Endothelial cell of umbilical vein (primary cell): ENCODE measurements around the gene MYMX. TPM values are rescaled to one million over a fixed set of nuclear protein-coding genes. Genes with fewer than 3 reads are reported as not detected.

Source experiments
- BruUV-seq: library from RNA; stranded (reverse); fragments of 400-500 nt; replicated peaks from 2 replicates; lab custom pipeline; 2021; lab: Mats Ljungman, UMichigan
- CTCF ChIA-PET: fragments of 300-600, 350-600 bp; sonication (Branson Sonifier 250); formaldehyde crosslinking; loops from one replicate; lab custom pipeline; 2021; ENCODE audit warnings: antibody characterized with exemption, inconsistent platforms; lab: Charles Lee
- POLR2A ChIA-PET: fragments of 300-600, 350-600 bp; sonication (Branson Sonifier 250); formaldehyde crosslinking; loops from one replicate; lab custom pipeline; 2021; ENCODE audit warnings: antibody characterized with exemption, inconsistent platforms; lab: Charles Lee
- DNase-seq: peaks from one replicate; pipeline ENCODE4 v3.0.0-alpha.2; 2011; ENCODE audit warnings: low read depth, low spot score
- FAIRE-seq: peaks from 2 replicates; lab custom pipeline; 2011; peaks lifted over from hg19 to GRCh38; lab: Jason Lieb, UNC
- H2AFZ ChIP-seq: 2 replicates; pipeline ENCODE4 v1.6.0; 2012; ENCODE audit warnings: low read depth, low read length, control low read depth, inconsistent platforms
- H3K27ac ChIP-seq: 2 replicates; pipeline ENCODE4 v1.5.1; 2011; ENCODE audit warnings: low read depth, mild to moderate bottlenecking, control low read depth, low read length, moderate library complexity; ENCODE audit not compliant: insufficient read depth
- H3K27me3 ChIP-seq, 2 experiments: 2 replicates each; pipeline versions ENCODE4 v1.6.0 to v1.6.1; 2011; ENCODE audit warnings: low read length in 2 of 2, mixed read lengths in 1 of 2; ENCODE audit not compliant: control insufficient read depth in 2 of 2, insufficient read depth in 2 of 2
- H3K36me3 ChIP-seq, 2 experiments: 2 replicates in 1 of 2; 3 replicates in 1 of 2; pipeline ENCODE4 v1.5.1; 2011; ENCODE audit warnings: low read length in 2 of 2, mild to moderate bottlenecking in 1 of 2, moderate library complexity in 1 of 2; ENCODE audit not compliant: control insufficient read depth in 2 of 2, insufficient read depth in 2 of 2; ENCODE audit errors: extremely low read depth in 1 of 2
- H3K4me1 ChIP-seq: 3 replicates; pipeline ENCODE4 v1.5.1; 2011; ENCODE audit warnings: mild to moderate bottlenecking, low read length; ENCODE audit not compliant: control insufficient read depth, insufficient read depth; ENCODE audit errors: extremely low read depth
- H3K4me2 ChIP-seq: 2 replicates; pipeline ENCODE4 v1.6.1; 2011; ENCODE audit warnings: low read length, control low read depth, mixed read lengths; ENCODE audit not compliant: insufficient read depth
- H3K4me3 ChIP-seq, 3 experiments: fragments of 200-600 bp in 1 of 3; sonication (generic), shearing (Covaris generic) in 1 of 3; replicated peaks in 1 of 3; 2 replicates each; pipeline ENCODE4 v1.5.1; 2011 to 2016; ENCODE audit warnings: control low read depth in 3 of 3, low read length in 3 of 3, mild to moderate bottlenecking in 2 of 3, inconsistent platforms in 1 of 3, low read depth in 1 of 3, moderate library complexity in 1 of 3; ENCODE audit not compliant: insufficient read depth in 1 of 3
- H3K79me2 ChIP-seq: 2 replicates; pipeline ENCODE4 v1.6.0; 2012; ENCODE audit warnings: low read length, inconsistent platforms; ENCODE audit not compliant: control insufficient read depth, insufficient read depth
- H3K9ac ChIP-seq: replicated peaks from 2 replicates; pipeline ENCODE3; 2011; ENCODE audit warnings: low read length, control low read depth; ENCODE audit not compliant: insufficient read depth; ENCODE audit errors: extremely low read depth
- H3K9me1 ChIP-seq: replicated peaks from 3 replicates; pipeline ENCODE4 v1.6.0; 2011; ENCODE audit warnings: mild to moderate bottlenecking, low read length; ENCODE audit not compliant: control insufficient read depth, insufficient read depth; ENCODE audit errors: extremely low read depth
- H3K9me3 ChIP-seq: replicated peaks from 2 replicates; pipeline ENCODE4 v1.5.1; 2012; ENCODE audit warnings: low read length, inconsistent platforms; ENCODE audit not compliant: control insufficient read depth, insufficient read depth
- H4K20me1 ChIP-seq: replicated peaks from 2 replicates; pipeline ENCODE3; 2011; ENCODE audit warnings: mild to moderate bottlenecking, low read length; ENCODE audit not compliant: control insufficient read depth, insufficient read depth; ENCODE audit errors: extremely low read depth
- EZH2 ChIP-seq: IDR thresholded peaks from 2 replicates; pipeline ENCODE4 v1.6.1; 2012; ENCODE audit warnings: borderline replicate concordance, low read depth, mild to moderate bottlenecking, moderate library complexity, low read length, inconsistent platforms; ENCODE audit not compliant: severe bottlenecking
- FOS ChIP-seq: IDR thresholded peaks from 2 replicates; pipeline ENCODE4 v1.6.1; 2011; ENCODE audit warnings: mild to moderate bottlenecking, low read length, moderate library complexity, borderline replicate concordance; ENCODE audit not compliant: insufficient read depth
- GATA2 ChIP-seq: IDR thresholded peaks from 2 replicates; pipeline ENCODE4 v1.7.0; 2011; ENCODE audit warnings: low read depth, mild to moderate bottlenecking, moderate library complexity, mixed read lengths, low read length; ENCODE audit not compliant: insufficient read length, insufficient read depth
- JUN ChIP-seq: IDR thresholded peaks from 2 replicates; pipeline ENCODE4 v1.6.1; 2011; ENCODE audit warnings: borderline replicate concordance, low read depth; ENCODE audit not compliant: insufficient read length, insufficient read depth
- MYC ChIP-seq: IDR thresholded peaks from one replicate; pipeline ENCODE4 v1.6.1; 2011; ENCODE audit warnings: mild to moderate bottlenecking, low read depth, low read length
- dilution Hi-C: fragments of 300-500 bp; cut with MboI; formaldehyde crosslinking; loops from one replicate; pipeline ENCODE4 v1.15.0; 2019; ENCODE audit warnings: low sequenced_read_pairs; ENCODE audit not compliant: extremely low pct_ligation_motif_present
- intact Hi-C: fragments of 100-400 bp; cut with micrococcal nuclease; formaldehyde crosslinking; loops from one replicate; pipeline ENCODE4 v1.10.0; 2022
- polyA plus RNA-seq, 4 experiments: library from polyadenylated mRNA; depleted of rRNA in 3 of 4; stranded (reverse) in 3 of 4; unstranded in 1 of 4; fragments of >200 nt; gene quantifications; 2 replicates each; pipeline versions ENCODE4 v1.2.1 to v1.2.3, GENCODE V29; 2011 to 2012; ENCODE audit warnings: missing spikeins in 1 of 4
- total RNA-seq: library from RNA; stranded (reverse); gene quantifications from 2 replicates; pipeline ENCODE4 v1.2.3, GENCODE V29; 2021
- TF ChIP-seq, protein P1 (sequence below), 2 donors: IDR thresholded peaks; 1 replicate in 1 of 2; 2 replicates in 1 of 2; pipeline ENCODE4 v1.5.1; 2011; ENCODE audit warnings: low read length in 2 of 2, mild to moderate bottlenecking in 2 of 2, moderate library complexity in 2 of 2, control low read depth in 1 of 2, inconsistent platforms in 1 of 2, low read depth in 1 of 2; ENCODE audit not compliant: insufficient read depth in 1 of 2; ENCODE audit errors: extremely low read depth in 1 of 2

Gene MYMX
- total and polyA plus RNA-seq, 2 donors (not counting 3 experiments of a cell fraction or from before 2014, with no cell fraction given) = 0.18 TPM; not detected in 1

- Histone ChIP-seq H3K4me3 (no peak overlapping the region), H3K4me2 (no peak overlapping the region), H3K27me3 (no peaks in the 10 kb centered on the region), H3K4me1 (peaks cover 33% of the 10 kb centered on the region), H3K9ac (no peak overlapping the region), H3K27ac (no peak overlapping the region), H2AFZ (no peak overlapping the region), H3K79me2 (no peaks in the 10 kb centered on the region), H3K36me3 (peaks cover 7 to 9% of the 10 kb centered on the region in 2 experiments), H3K9me3 (no peaks in the 10 kb centered on the region), H3K9me1 (no peaks in the 10 kb centered on the region), H4K20me1 (no peaks in the 10 kb centered on the region)
- DNase-seq (no peak), FAIRE-seq (no peak)
- BruUV-seq = no TSS peak
- dilution Hi-C loops = loop anchor here (10.0 kb wide), 1 partner anchor 134 kb away; no protein-coding TSS in a partner anchor
- intact Hi-C loops = loop anchor here (1.0 kb wide), 1 partner anchor 7 kb away; no protein-coding TSS in a partner anchor
- POLR2A ChIA-PET = no interaction called here
- CTCF ChIA-PET = interaction anchor here (2.1 to 7.2 kb wide), 2 partner anchors 64 to 142 kb away, joined by 16 to 148 read pairs; no protein-coding TSS in a partner anchor
- no peak for TF ChIP-seq GATA2
- no peak for TF ChIP-seq FOS
- no peak for TF ChIP-seq JUN
- no peak for TF ChIP-seq MYC
- TF ChIP-seq EZH2 = no peak
- TF ChIP-seq, protein P1, sequence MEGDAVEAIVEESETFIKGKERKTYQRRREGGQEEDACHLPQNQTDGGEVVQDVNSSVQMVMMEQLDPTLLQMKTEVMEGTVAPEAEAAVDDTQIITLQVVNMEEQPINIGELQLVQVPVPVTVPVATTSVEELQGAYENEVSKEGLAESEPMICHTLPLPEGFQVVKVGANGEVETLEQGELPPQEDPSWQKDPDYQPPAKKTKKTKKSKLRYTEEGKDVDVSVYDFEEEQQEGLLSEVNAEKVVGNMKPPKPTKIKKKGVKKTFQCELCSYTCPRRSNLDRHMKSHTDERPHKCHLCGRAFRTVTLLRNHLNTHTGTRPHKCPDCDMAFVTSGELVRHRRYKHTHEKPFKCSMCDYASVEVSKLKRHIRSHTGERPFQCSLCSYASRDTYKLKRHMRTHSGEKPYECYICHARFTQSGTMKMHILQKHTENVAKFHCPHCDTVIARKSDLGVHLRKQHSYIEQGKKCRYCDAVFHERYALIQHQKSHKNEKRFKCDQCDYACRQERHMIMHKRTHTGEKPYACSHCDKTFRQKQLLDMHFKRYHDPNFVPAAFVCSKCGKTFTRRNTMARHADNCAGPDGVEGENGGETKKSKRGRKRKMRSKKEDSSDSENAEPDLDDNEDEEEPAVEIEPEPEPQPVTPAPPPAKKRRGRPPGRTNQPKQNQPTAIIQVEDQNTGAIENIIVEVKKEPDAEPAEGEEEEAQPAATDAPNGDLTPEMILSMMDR (IDR thresholded peaks at IDR 0.05; ENCODE audit: extremely low read depth in 1 of 2, insufficient read depth in 1 of 2, low read depth in 1 of 2, low read length in 2 of 2) = no peak
These were observed 22.1 kb downstream of the MYMX start for GRCh38 chr6:44238687-44239350.
